Neural cell (in vitro differentiated cells): ENCODE results near the gene ACTRT3. TPM values are rescaled to one million over a fixed set of nuclear protein-coding genes. Genes with fewer than 3 reads are reported as not detected.

Experiments used
- H2AFZ ChIP-seq: fragments of 200-600, 300-800 bp; sonication (generic), shearing (Covaris generic); 2 replicates; pipeline ENCODE4 v1.6.0; 2014; ENCODE audit warnings: low read depth, mild to moderate bottlenecking, antibody characterized with exemption, low read length, moderate library complexity
- H3F3A ChIP-seq: fragments of 200-600 bp; shearing (Covaris generic); 2 replicates; pipeline ENCODE4 v1.6.1; 2016; ENCODE audit warnings: mild to moderate bottlenecking, moderate library complexity, mixed read lengths, antibody characterized with exemption, low read length; ENCODE audit not compliant: insufficient read depth, poor library complexity, severe bottlenecking
- H3K27ac ChIP-seq: fragments of 200-600, 300-800 bp; sonication (generic), shearing (Covaris generic); 2 replicates; pipeline ENCODE4 v1.5.1; 2014; ENCODE audit warnings: mild to moderate bottlenecking, low read length, moderate library complexity
- H3K27me3 ChIP-seq: fragments of 300-800, 200-600 bp; sonication (generic), shearing (Covaris generic); 2 replicates; pipeline ENCODE4 v1.6.0; 2014; ENCODE audit warnings: mild to moderate bottlenecking, low read depth, low read length, moderate library complexity; ENCODE audit not compliant: insufficient read depth
- H3K36me3 ChIP-seq: fragments of 300-800, 200-600 bp; sonication (generic), shearing (Covaris generic); 2 replicates; pipeline ENCODE4 v1.5.1; 2014; ENCODE audit warnings: mild to moderate bottlenecking, antibody characterized with exemption, low read length, moderate library complexity; ENCODE audit not compliant: insufficient read depth
- H3K4me2 ChIP-seq: fragments of 300-800, 200-600 bp; sonication (generic), shearing (Covaris generic); 2 replicates; pipeline ENCODE4 v1.6.0; 2014; ENCODE audit warnings: mild to moderate bottlenecking, low read length
- H3K4me3 ChIP-seq: fragments of 300-800, 200-600 bp; sonication (generic), shearing (Covaris generic); 2 replicates; pipeline ENCODE4 v1.5.1; 2014; ENCODE audit warnings: mild to moderate bottlenecking, low read length, moderate library complexity
- H3K79me2 ChIP-seq: fragments of 200-600 bp; shearing (Covaris generic); replicated peaks from 2 replicates; pipeline ENCODE4 v1.6.0; 2014; ENCODE audit warnings: mild to moderate bottlenecking, low read length, moderate library complexity; ENCODE audit not compliant: insufficient read depth
- H3K9ac ChIP-seq: fragments of 300-800, 200-600 bp; sonication (generic), shearing (Covaris generic); 2 replicates; pipeline ENCODE4 v1.6.1; 2016; ENCODE audit warnings: mild to moderate bottlenecking, low read length, mixed read lengths
- H3K9me2 ChIP-seq: fragments of 200-600 bp; shearing (Covaris generic); 2 replicates; pipeline ENCODE4 v1.6.1; 2016; ENCODE audit warnings: mild to moderate bottlenecking, low read length, mixed read lengths; ENCODE audit not compliant: insufficient read depth
- H3K9me3 ChIP-seq: fragments of 200-600, 300-800 bp; sonication (generic), shearing (Covaris generic); 2 replicates; pipeline ENCODE4 v1.6.1; 2016; ENCODE audit warnings: mild to moderate bottlenecking, mixed run types, low read length, moderate library complexity, mixed read lengths
- H4K20me1 ChIP-seq: fragments of 200-600 bp; shearing (Covaris generic); 2 replicates; pipeline ENCODE4 v1.6.1; 2016; ENCODE audit warnings: mild to moderate bottlenecking, mixed run types; ENCODE audit not compliant: insufficient read depth
- CTCF ChIP-seq: fragments of 450-650 bp; IDR thresholded peaks from 2 replicates; pipeline ENCODE4 v1.5.1; 2014; ENCODE audit warnings: antibody characterized with exemption, mild to moderate bottlenecking, moderate library complexity; ENCODE audit not compliant: poor library complexity, severe bottlenecking
- EP300 ChIP-seq: fragments of 450-650 bp; conservative IDR thresholded peaks from 2 replicates; pipeline ENCODE4 v1.6.1; 2014; ENCODE audit warnings: antibody characterized with exemption, mild to moderate bottlenecking, moderate library complexity; ENCODE audit not compliant: poor library complexity, severe bottlenecking
- EZH2 ChIP-seq: fragments of 200-600, 300-800 bp; shearing (Covaris generic), sonication (generic); IDR thresholded peaks from 2 replicates; pipeline ENCODE4 v1.6.1; 2014; ENCODE audit warnings: antibody characterized with exemption, low read length, borderline replicate concordance, mild to moderate bottlenecking; ENCODE audit not compliant: insufficient read depth, poor library complexity, severe bottlenecking
- MXI1 ChIP-seq: fragments of 450-650 bp; conservative IDR thresholded peaks from 2 replicates; pipeline ENCODE4 v1.6.1; 2014; ENCODE audit warnings: antibody characterized with exemption, mild to moderate bottlenecking; ENCODE audit not compliant: poor library complexity, severe bottlenecking
- POLR2AphosphoS5 ChIP-seq: IDR thresholded peaks from 2 replicates; pipeline ENCODE4 v1.6.1; 2012
- RAD21 ChIP-seq: fragments of 450-650 bp; conservative IDR thresholded peaks from 2 replicates; pipeline ENCODE4 v1.6.1; 2014; ENCODE audit warnings: antibody characterized with exemption, mild to moderate bottlenecking, moderate library complexity
- SMC3 ChIP-seq: fragments of 450-650 bp; conservative IDR thresholded peaks from 2 replicates; pipeline ENCODE4 v1.6.1; 2014; ENCODE audit warnings: antibody characterized with exemption, mild to moderate bottlenecking, moderate library complexity; ENCODE audit not compliant: poor library complexity
- TAF1 ChIP-seq: IDR thresholded peaks from 2 replicates; pipeline ENCODE4 v1.6.1; 2012; ENCODE audit warnings: low read depth
- polyA plus RNA-seq: library from polyadenylated mRNA; depleted of rRNA; stranded (reverse); fragments of >200 nt; gene quantifications from 2 replicates; pipeline ENCODE4 v1.2.3, GENCODE V29; 2014
- TF ChIP-seq, protein P1 (sequence below): IDR thresholded peaks from 2 replicates; pipeline ENCODE4 v1.6.1; 2012; ENCODE audit warnings: borderline replicate concordance

The ACTRT3 gene
- polyA plus RNA-seq, 1 donor from 2014 or later = not detected

DNA sequence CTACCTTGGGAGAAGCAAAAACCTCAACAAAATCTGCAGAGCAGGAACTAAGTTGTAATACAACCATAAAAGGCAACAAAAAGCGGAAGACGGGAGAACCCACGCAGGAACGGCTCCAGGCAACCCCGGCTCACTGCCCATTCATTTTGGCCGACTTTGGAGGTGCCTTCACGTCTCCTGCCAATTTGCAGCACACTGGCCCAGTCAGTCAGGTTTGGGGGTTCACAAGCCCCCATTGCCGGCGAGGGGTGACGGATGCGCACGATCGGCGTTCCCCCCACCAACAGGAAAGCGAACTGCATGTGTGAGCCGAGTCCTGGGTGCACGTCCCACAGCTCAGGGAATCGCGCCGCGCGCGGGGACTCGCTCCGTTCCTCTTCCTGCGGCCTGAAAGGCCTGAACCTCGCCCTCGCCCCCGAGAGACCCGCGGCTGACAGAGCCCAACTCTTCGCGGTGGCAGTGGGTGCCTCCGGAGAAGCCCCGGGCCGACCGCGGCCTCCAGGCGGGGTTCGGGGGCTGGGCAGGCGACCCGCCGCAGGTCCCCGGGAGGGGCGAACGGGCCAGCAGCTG lies 5.0 kb downstream of the ACTRT3 start:
- no peaks in the 10 kb centered on the region for H3K36me3 ChIP-seq
- H2AFZ ChIP-seq = no peak overlapping the region
- H4K20me1 ChIP-seq = no peaks in the 10 kb centered on the region
- no peak overlapping the region for H3K27ac ChIP-seq
- H3K4me3 ChIP-seq = peak overlapping the region; percentile 54
- H3K9me3 ChIP-seq = peaks cover 6% of the 10 kb centered on the region
- TF ChIP-seq TAF1 = no peak
- no peak for TF ChIP-seq EP300
- TF ChIP-seq EZH2 = no peak
- no peak for TF ChIP-seq CTCF
- TF ChIP-seq POLR2AphosphoS5 = no peak
- H3K4me2 ChIP-seq = no peak overlapping the region
- H3K27me3 ChIP-seq = peaks cover 13% of the 10 kb centered on the region
- no peaks in the 10 kb centered on the region for H3F3A ChIP-seq
- H3K9me2 ChIP-seq = no peaks in the 10 kb centered on the region
- no peaks in the 10 kb centered on the region for H3K79me2 ChIP-seq
- peak overlapping the region; percentile 29 for H3K9ac ChIP-seq

DNA sequence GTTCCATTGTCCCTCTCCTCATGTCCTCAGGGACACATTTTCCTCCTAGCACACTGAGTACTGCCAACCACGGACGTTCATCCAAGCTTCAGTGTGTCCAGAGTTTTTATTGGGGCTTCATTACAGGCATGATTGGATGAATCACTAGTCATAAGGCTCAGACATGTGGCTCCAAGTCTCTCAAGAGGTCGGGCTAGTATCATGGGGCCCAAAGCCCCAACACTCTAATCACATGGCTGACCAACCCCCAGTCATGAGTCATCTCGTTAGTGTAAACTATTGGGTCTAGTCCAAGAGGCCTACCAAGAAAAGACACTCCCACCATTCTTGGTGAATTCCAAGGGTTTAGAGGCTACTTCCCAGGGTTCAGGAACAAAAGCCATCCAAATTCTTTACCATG lies 8.9 kb downstream of the ACTRT3 start:
- H3K9ac ChIP-seq = no peak overlapping the region
- H3K27ac ChIP-seq = no peak overlapping the region
- no peaks in the 10 kb centered on the region for H4K20me1 ChIP-seq
- H3K9me2 ChIP-seq = no peaks in the 10 kb centered on the region
- H3K79me2 ChIP-seq = no peaks in the 10 kb centered on the region
- H3K9me3 ChIP-seq = peaks cover 6% of the 10 kb centered on the region
- TF ChIP-seq EZH2 = no peak
- no peak for TF ChIP-seq TAF1
- TF ChIP-seq, protein P1, sequence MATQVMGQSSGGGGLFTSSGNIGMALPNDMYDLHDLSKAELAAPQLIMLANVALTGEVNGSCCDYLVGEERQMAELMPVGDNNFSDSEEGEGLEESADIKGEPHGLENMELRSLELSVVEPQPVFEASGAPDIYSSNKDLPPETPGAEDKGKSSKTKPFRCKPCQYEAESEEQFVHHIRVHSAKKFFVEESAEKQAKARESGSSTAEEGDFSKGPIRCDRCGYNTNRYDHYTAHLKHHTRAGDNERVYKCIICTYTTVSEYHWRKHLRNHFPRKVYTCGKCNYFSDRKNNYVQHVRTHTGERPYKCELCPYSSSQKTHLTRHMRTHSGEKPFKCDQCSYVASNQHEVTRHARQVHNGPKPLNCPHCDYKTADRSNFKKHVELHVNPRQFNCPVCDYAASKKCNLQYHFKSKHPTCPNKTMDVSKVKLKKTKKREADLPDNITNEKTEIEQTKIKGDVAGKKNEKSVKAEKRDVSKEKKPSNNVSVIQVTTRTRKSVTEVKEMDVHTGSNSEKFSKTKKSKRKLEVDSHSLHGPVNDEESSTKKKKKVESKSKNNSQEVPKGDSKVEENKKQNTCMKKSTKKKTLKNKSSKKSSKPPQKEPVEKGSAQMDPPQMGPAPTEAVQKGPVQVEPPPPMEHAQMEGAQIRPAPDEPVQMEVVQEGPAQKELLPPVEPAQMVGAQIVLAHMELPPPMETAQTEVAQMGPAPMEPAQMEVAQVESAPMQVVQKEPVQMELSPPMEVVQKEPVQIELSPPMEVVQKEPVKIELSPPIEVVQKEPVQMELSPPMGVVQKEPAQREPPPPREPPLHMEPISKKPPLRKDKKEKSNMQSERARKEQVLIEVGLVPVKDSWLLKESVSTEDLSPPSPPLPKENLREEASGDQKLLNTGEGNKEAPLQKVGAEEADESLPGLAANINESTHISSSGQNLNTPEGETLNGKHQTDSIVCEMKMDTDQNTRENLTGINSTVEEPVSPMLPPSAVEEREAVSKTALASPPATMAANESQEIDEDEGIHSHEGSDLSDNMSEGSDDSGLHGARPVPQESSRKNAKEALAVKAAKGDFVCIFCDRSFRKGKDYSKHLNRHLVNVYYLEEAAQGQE = no peak
- no peak for TF ChIP-seq SMC3
- no peak for TF ChIP-seq POLR2AphosphoS5
- TF ChIP-seq RAD21 = no peak
- no peak for TF ChIP-seq CTCF
- TF ChIP-seq MXI1 = no peak
- TF ChIP-seq EP300 = no peak
- H3K36me3 ChIP-seq = no peaks in the 10 kb centered on the region
- H2AFZ ChIP-seq = no peak overlapping the region
- H3K4me2 ChIP-seq = no peak overlapping the region
- no peaks in the 10 kb centered on the region for H3F3A ChIP-seq
- H3K4me3 ChIP-seq = no peak overlapping the region
- H3K27me3 ChIP-seq = peaks cover 13% of the 10 kb centered on the region
